ENCODE results near the gene FUNDC2. TPM values are rescaled to one million over a fixed set of nuclear protein-coding genes. Genes with fewer than 3 reads are reported as not detected.
A peak's percentile ranks its signal among the peaks of the same experiment; 100 is the strongest.

The FUNDC2 gene, protein sequence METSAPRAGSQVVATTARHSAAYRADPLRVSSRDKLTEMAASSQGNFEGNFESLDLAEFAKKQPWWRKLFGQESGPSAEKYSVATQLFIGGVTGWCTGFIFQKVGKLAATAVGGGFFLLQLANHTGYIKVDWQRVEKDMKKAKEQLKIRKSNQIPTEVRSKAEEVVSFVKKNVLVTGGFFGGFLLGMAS
- polyA plus RNA-seq (2011; rRNA removed) (159 and 190 TPM in 2 replicates), polyA plus RNA-seq (2017; fragmentation: RNase III; extraction: RNeasy Plus Mini Kit Qiagen cat#74134 plus additional on column Dnase treatment) (63.5 to 73.0 TPM (median 66.5 TPM) in 3 replicates), polyA minus RNA-seq (2011; rRNA and poly(A)+ RNA removed) (41.3 and 45.5 TPM in 2 replicates)
- polyA plus RNA-seq (2012; cell fraction: cytosol; rRNA removed): 69.8 and 74.5 TPM in 2 replicates
- polyA plus RNA-seq (2012; cell fraction: nucleus; rRNA removed): 17.1 and 30.8 TPM in 2 replicates

DNA sequence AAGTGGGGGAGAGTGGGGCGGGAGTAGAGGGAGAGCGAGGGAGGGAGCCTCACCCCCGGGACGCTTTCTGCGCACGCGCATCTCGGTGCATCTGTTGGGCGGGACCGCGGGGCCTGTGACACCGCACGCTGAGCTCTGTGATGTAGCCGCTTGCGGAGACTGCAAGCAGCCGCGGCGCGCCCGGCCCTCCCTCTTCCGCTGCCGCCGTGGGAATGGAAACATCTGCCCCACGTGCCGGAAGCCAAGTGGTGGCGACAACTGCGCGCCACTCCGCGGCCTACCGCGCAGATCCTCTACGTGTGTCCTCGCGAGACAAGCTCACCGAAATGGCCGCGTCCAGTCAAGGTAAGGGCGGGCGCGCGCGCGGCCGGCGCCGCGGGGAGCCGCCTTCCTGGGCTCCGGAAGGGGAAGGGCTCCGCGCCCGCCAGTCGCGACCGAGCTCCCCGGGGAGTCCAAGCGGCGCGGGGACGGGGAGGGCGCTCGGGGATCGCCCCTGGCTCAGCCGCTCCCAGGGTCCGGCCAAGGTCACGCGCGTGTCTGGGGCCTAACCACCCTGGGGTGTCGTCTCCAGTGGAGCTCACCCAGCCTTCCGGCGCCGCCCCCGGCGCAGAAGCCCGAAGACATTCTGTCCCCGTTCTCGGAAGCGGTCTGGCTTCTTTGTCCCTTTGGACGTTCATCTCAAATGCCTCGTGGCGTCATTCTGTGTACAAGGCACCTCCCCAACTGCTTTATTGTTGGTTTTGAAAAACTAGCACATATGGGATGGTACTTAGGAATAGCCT is at the start of gene FUNDC2:
Gene FUNDC2, plus strand, starts transcription at position 118 of the 782 bp plus-strand sequence. Its CDS starts 95 bp downstream, at position 213.
- POLR2A ChIA-PET: interaction anchor here (0.7 to 1.4 kb wide), 12 partner anchors 9 to 190 kb away, joined by 3 to 8 read pairs (median 4); partner anchors contain the start of gene VBP1
- DNase-seq (ENCODE audit: low read depth in 1 of 2, low spot score in 1 of 2) (peak; percentile 7 to 98), ATAC-seq (peak; percentile 91 to 93), FAIRE-seq (peak; percentile 89)
- peak within 1 kb of the TSS; percentile 89 to 98 for H3K27ac ChIP-seq
- TF ChIP-seq, protein P1, sequence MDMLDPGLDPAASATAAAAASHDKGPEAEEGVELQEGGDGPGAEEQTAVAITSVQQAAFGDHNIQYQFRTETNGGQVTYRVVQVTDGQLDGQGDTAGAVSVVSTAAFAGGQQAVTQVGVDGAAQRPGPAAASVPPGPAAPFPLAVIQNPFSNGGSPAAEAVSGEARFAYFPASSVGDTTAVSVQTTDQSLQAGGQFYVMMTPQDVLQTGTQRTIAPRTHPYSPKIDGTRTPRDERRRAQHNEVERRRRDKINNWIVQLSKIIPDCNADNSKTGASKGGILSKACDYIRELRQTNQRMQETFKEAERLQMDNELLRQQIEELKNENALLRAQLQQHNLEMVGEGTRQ (IDR thresholded peaks at IDR 0.05): peak; percentile 88
- TF ChIP-seq JUN (IDR thresholded peaks at IDR 0.05) (peak in 1 of 2 experiments; percentile 88; a peak in 4 of 5 replicates), CHD4 (IDR thresholded peaks at IDR 0.05; ENCODE audit: borderline replicate concordance) (no peak), CBX8 (IDR thresholded peaks at IDR 0.05) (no peak), RCOR1 (IDR thresholded peaks at IDR 0.05; ENCODE audit: low read depth, low read length) (no peak), GATA3 (IDR thresholded peaks at IDR 0.05; ENCODE audit: borderline replicate concordance) (peak; percentile 38; the same call in 1 of the 2 replicates), SMC3 (IDR thresholded peaks at IDR 0.05) (no peak), CHD2 (IDR thresholded peaks at IDR 0.05; ENCODE audit: low read length, partially characterized antibody) (peak; percentile 75), POLR2A (IDR thresholded peaks at IDR 0.05; ENCODE audit: low read length) (peak; percentile 43), HEYL (CRISPR knock-in tag; IDR thresholded peaks at IDR 0.05) (no peak), JUNB (IDR thresholded peaks at IDR 0.05) (no peak), FOXS1 (CRISPR knock-in tag; IDR thresholded peaks at IDR 0.05) (no peak), CEBPB (IDR thresholded peaks at IDR 0.05) (no peak), MYC (IDR thresholded peaks at IDR 0.05; ENCODE audit: borderline replicate concordance, low read length) (peak; percentile 44; the same call in 1 of the 2 replicates), RAD21 (conservative IDR thresholded peaks at IDR 0.05 in 1 of 2, IDR thresholded peaks at IDR 0.05 in 1 of 2) (no peak), HOXB5 (CRISPR knock-in tag; IDR thresholded peaks at IDR 0.05) (peak; percentile 5; the same call in 1 of the 2 replicates), PHF8 (IDR thresholded peaks at IDR 0.05; ENCODE audit: borderline replicate concordance, low read depth) (peak; percentile 94; the same call in 1 of the 2 replicates)
- TF ChIP-seq, protein P2, sequence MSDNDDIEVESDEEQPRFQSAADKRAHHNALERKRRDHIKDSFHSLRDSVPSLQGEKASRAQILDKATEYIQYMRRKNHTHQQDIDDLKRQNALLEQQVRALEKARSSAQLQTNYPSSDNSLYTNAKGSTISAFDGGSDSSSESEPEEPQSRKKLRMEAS (IDR thresholded peaks at IDR 0.05): peak; percentile 94
- TF ChIP-seq, protein P3, sequence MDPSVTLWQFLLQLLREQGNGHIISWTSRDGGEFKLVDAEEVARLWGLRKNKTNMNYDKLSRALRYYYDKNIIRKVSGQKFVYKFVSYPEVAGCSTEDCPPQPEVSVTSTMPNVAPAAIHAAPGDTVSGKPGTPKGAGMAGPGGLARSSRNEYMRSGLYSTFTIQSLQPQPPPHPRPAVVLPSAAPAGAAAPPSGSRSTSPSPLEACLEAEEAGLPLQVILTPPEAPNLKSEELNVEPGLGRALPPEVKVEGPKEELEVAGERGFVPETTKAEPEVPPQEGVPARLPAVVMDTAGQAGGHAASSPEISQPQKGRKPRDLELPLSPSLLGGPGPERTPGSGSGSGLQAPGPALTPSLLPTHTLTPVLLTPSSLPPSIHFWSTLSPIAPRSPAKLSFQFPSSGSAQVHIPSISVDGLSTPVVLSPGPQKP (IDR thresholded peaks at IDR 0.05; ENCODE audit: low read depth, low read length): no peak
- TF ChIP-seq, protein P4, sequence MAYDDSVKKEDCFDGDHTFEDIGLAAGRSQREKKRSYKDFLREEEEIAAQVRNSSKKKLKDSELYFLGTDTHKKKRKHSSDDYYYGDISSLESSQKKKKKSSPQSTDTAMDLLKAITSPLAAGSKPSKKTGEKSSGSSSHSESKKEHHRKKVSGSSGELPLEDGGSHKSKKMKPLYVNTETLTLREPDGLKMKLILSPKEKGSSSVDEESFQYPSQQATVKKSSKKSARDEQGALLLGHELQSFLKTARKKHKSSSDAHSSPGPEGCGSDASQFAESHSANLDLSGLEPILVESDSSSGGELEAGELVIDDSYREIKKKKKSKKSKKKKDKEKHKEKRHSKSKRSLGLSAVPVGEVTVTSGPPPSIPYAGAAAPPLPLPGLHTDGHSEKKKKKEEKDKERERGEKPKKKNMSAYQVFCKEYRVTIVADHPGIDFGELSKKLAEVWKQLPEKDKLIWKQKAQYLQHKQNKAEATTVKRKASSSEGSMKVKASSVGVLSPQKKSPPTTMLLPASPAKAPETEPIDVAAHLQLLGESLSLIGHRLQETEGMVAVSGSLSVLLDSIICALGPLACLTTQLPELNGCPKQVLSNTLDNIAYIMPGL (CRISPR knock-in tag; IDR thresholded peaks at IDR 0.05; ENCODE audit: borderline replicate concordance): 0 out of 2 replicates have a peak, but pooled peaks have one; percentile 49
- TF ChIP-seq, protein P5, sequence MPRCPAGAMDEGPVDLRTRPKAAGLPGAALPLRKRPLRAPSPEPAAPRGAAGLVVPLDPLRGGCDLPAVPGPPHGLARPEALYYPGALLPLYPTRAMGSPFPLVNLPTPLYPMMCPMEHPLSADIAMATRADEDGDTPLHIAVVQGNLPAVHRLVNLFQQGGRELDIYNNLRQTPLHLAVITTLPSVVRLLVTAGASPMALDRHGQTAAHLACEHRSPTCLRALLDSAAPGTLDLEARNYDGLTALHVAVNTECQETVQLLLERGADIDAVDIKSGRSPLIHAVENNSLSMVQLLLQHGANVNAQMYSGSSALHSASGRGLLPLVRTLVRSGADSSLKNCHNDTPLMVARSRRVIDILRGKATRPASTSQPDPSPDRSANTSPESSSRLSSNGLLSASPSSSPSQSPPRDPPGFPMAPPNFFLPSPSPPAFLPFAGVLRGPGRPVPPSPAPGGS (IDR thresholded peaks at IDR 0.05): peak; percentile 67; the same call in 2 of the 3 replicates
- TF ChIP-seq, protein P6, sequence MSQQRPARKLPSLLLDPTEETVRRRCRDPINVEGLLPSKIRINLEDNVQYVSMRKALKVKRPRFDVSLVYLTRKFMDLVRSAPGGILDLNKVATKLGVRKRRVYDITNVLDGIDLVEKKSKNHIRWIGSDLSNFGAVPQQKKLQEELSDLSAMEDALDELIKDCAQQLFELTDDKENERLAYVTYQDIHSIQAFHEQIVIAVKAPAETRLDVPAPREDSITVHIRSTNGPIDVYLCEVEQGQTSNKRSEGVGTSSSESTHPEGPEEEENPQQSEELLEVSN (IDR thresholded peaks at IDR 0.05; ENCODE audit: borderline replicate concordance, low read depth): peak; percentile 74
- TF ChIP-seq, protein P7, sequence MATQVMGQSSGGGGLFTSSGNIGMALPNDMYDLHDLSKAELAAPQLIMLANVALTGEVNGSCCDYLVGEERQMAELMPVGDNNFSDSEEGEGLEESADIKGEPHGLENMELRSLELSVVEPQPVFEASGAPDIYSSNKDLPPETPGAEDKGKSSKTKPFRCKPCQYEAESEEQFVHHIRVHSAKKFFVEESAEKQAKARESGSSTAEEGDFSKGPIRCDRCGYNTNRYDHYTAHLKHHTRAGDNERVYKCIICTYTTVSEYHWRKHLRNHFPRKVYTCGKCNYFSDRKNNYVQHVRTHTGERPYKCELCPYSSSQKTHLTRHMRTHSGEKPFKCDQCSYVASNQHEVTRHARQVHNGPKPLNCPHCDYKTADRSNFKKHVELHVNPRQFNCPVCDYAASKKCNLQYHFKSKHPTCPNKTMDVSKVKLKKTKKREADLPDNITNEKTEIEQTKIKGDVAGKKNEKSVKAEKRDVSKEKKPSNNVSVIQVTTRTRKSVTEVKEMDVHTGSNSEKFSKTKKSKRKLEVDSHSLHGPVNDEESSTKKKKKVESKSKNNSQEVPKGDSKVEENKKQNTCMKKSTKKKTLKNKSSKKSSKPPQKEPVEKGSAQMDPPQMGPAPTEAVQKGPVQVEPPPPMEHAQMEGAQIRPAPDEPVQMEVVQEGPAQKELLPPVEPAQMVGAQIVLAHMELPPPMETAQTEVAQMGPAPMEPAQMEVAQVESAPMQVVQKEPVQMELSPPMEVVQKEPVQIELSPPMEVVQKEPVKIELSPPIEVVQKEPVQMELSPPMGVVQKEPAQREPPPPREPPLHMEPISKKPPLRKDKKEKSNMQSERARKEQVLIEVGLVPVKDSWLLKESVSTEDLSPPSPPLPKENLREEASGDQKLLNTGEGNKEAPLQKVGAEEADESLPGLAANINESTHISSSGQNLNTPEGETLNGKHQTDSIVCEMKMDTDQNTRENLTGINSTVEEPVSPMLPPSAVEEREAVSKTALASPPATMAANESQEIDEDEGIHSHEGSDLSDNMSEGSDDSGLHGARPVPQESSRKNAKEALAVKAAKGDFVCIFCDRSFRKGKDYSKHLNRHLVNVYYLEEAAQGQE (IDR thresholded peaks at IDR 0.05): peak; percentile 67
- peaks cover 27% of the 10 kb centered on the region for H3K4me1 ChIP-seq
- no peaks in the 10 kb centered on the region for H3K9me3 ChIP-seq
- 0% methylated on average over 11 of the region's 82 CpGs for WGBS (ENCODE audit: missing lambda C conversion rate)
- CTCF ChIA-PET: interaction anchor here (1.0 to 1.3 kb wide), 5 partner anchors 22 to 47 kb away, joined by 3 to 5 read pairs (median 3); no protein-coding TSS in a partner anchor
- H3K4me2 ChIP-seq: peak within 1 kb of the TSS; percentile 87
- H3K4me3 ChIP-seq: peak within 1 kb of the TSS; percentile 62
